HEK293T (cell line): Measurements from ENCODE around the gene BGLAP.

Source experiments
- CTCF ChIA-PET: fragments of 350-600 bp; formaldehyde crosslinking; extraction: SDS; loops from one replicate; lab custom pipeline; 2021; ENCODE audit warnings: antibody characterized with exemption, inconsistent platforms; lab: Yijun Ruan, JAX
- POLR2A ChIA-PET: fragments of 350-600 bp; formaldehyde crosslinking; extraction: SDS; loops from one replicate; lab custom pipeline; 2020; ENCODE audit warnings: antibody characterized with exemption, inconsistent platforms; lab: Yijun Ruan, JAX
- DNase-seq: peaks from one replicate; pipeline ENCODE4 v3.0.0; 2012; ENCODE audit warnings: mixed read lengths; ENCODE audit errors: extremely low spot score
- ARNT ChIP-seq: fragments of 450-650 bp; IDR thresholded peaks from 2 replicates; pipeline ENCODE4 v1.6.1; 2017; ENCODE audit warnings: mild to moderate bottlenecking
- BHLHE40 ChIP-seq: fragments of 450-650 bp; IDR thresholded peaks from 2 replicates; pipeline ENCODE4 v1.6.1; 2016; ENCODE audit warnings: mild to moderate bottlenecking, moderate library complexity, borderline replicate concordance
- CTBP1 ChIP-seq: fragments of 450-650 bp; IDR thresholded peaks from 2 replicates; pipeline ENCODE4 v1.6.1; 2016; ENCODE audit warnings: borderline replicate concordance
- ELF4 ChIP-seq: fragments of 450-650 bp; IDR thresholded peaks from 2 replicates; pipeline ENCODE4 v1.6.1; 2017; ENCODE audit warnings: antibody characterized with exemption
- FOXA1 ChIP-seq: fragments of 450-650 bp; IDR thresholded peaks from 2 replicates; pipeline ENCODE4 v1.6.1; 2016; ENCODE audit warnings: mild to moderate bottlenecking
- FOXK2 ChIP-seq: fragments of 450-650 bp; IDR thresholded peaks from 2 replicates; pipeline ENCODE4 v1.6.1; 2016; ENCODE audit warnings: mild to moderate bottlenecking
- FOXM1 ChIP-seq: fragments of 450-650 bp; IDR thresholded peaks from 2 replicates; pipeline ENCODE4 v1.6.1; 2017; ENCODE audit warnings: mild to moderate bottlenecking, borderline replicate concordance
- HDGF ChIP-seq: fragments of 450-650 bp; IDR thresholded peaks from 2 replicates; pipeline ENCODE4 v1.6.1; 2017; ENCODE audit warnings: antibody characterized with exemption, borderline replicate concordance
- L3MBTL2 ChIP-seq: fragments of 450-650 bp; conservative IDR thresholded peaks from 2 replicates; pipeline ENCODE4 v1.6.1; 2016; ENCODE audit warnings: mild to moderate bottlenecking
- LEF1 ChIP-seq: fragments of 450-650 bp; IDR thresholded peaks from 2 replicates; pipeline ENCODE4 v1.6.1; 2017; ENCODE audit warnings: mild to moderate bottlenecking, borderline replicate concordance
- NFRKB ChIP-seq: fragments of 450-650 bp; IDR thresholded peaks from 2 replicates; pipeline ENCODE4 v1.6.1; 2016; ENCODE audit warnings: mild to moderate bottlenecking, moderate library complexity
- SP1 ChIP-seq: fragments of 450-650 bp; IDR thresholded peaks from 2 replicates; pipeline ENCODE4 v1.6.1; 2017
- SUZ12 ChIP-seq: fragments of 450-650 bp; IDR thresholded peaks from 2 replicates; pipeline ENCODE4 v1.6.1; 2016; ENCODE audit warnings: mild to moderate bottlenecking
- TARDBP ChIP-seq: fragments of 450-650 bp; IDR thresholded peaks from 2 replicates; pipeline ENCODE4 v1.6.1; 2016
- ZNF384 ChIP-seq: fragments of 450-650 bp; IDR thresholded peaks from 2 replicates; pipeline ENCODE4 v1.6.1; 2016
- TF ChIP-seq, protein P1 (sequence below): fragments of 450-650 bp; IDR thresholded peaks from 2 replicates; pipeline ENCODE4 v1.6.1; 2016

Gene BGLAP

DNA sequence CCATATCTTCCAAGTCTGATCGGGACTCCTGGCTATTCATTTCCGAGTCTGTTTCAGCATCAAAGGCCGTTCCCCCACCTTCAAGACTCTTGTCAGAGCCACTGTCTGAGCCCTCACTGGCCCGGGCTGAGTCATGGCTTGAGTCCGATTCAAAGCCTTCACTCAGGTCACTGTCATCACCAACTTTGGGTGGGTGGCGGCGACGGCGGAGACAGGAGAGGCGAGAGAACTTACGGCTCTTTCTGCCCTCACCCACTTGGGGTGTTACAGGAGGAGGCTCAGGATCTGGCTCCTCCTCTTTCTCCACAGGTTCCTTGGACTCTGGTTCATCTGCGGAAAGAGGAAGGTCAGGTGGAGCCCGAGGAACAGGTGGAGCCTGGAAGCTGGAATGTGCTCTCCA, 24.1 kb downstream of the BGLAP start:
- ChIA-PET POLR2A (no interaction called here), CTCF (no interaction called here)
- DNase-seq, result no peak
- TF ChIP-seq HDGF (no peak), FOXK2 (no peak), FOXM1 (no peak), NFRKB (no peak), SUZ12 (no peak), ELF4 (no peak), SP1 (no peak), FOXA1 (no peak), L3MBTL2 (no peak), TARDBP (no peak), BHLHE40 (no peak), CTBP1 (no peak)
- TF ChIP-seq, protein P1, sequence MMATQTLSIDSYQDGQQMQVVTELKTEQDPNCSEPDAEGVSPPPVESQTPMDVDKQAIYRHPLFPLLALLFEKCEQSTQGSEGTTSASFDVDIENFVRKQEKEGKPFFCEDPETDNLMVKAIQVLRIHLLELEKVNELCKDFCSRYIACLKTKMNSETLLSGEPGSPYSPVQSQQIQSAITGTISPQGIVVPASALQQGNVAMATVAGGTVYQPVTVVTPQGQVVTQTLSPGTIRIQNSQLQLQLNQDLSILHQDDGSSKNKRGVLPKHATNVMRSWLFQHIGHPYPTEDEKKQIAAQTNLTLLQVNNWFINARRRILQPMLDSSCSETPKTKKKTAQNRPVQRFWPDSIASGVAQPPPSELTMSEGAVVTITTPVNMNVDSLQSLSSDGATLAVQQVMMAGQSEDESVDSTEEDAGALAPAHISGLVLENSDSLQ, result no peak

DNA sequence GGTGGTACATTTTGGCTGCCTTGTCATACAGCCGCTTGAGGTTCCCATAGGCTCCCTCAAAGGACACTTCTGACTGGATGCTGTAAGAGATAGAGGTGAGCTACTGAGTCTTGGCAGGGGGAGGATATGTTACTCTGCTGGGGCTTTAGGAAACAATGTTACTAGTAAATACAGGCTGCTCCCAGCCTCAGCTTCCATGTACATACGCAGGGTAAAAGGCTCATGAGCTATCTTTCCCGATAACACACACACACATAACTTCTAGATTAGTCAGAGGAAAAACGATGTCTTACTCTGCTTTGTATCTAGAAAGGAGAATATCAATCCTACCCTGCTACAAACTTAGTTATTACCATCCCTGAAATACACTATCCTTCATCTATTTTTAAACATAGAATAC, 26.4 kb downstream of the BGLAP start:
- ChIA-PET CTCF (no interaction called here), POLR2A (interaction anchor here (1.5 to 1.8 kb wide), 2 partner anchors 15 to 22 kb away, joined by 5 to 9 read pairs; partner anchors contain the start of gene SMG5)
- no peak for DNase-seq
- TF ChIP-seq HDGF, result no peak
- no peak for TF ChIP-seq FOXA1
- TF ChIP-seq LEF1, result no peak
- no peak for TF ChIP-seq SUZ12
- no peak for TF ChIP-seq L3MBTL2
- no peak for TF ChIP-seq SP1
- no peak for TF ChIP-seq FOXM1
- TF ChIP-seq TARDBP, result no peak
- no peak for TF ChIP-seq ARNT
- no peak for TF ChIP-seq ZNF384
- no peak for TF ChIP-seq BHLHE40
- TF ChIP-seq CTBP1, result no peak
- TF ChIP-seq FOXK2, result no peak
- TF ChIP-seq, protein P1, result no peak
- no peak for TF ChIP-seq NFRKB
- no peak for TF ChIP-seq ELF4

DNA sequence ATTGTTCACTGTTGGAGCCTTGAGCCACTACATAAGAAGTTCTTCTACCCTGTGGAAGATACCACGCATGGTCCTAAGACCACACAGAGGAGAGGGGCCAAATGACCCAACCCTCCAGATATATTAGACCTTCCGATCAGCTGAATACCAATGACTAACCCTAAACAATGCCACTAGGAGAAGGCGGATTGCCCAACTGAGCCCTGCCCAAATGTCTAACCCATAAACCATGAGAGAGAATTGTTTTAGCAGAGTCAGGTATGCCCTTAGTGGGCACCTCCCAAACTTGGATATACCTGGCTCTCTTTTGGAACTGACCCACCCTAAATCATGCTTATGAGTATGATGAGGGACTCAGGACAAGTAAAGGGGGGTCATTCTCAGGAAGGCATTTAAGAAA, 28.3 kb downstream of the BGLAP start:
- TF ChIP-seq TARDBP (no peak), ELF4 (no peak), BHLHE40 (no peak), HDGF (no peak), FOXM1 (no peak), CTBP1 (no peak), NFRKB (no peak), FOXK2 (no peak), SP1 (no peak), SUZ12 (no peak), FOXA1 (no peak), ZNF384 (no peak), L3MBTL2 (no peak)
- TF ChIP-seq, protein P1, result no peak
- ChIA-PET CTCF (interaction anchor here (0.9 kb wide), 1 partner anchor 89 kb away, joined by 3 read pairs; no protein-coding TSS in a partner anchor), POLR2A (interaction anchor here (5.0 kb wide), 1 partner anchor 12 kb away, joined by 34 read pairs; the partner anchor contains the start of genes SMG5 and TMEM79)
- no peak for DNase-seq

DNA sequence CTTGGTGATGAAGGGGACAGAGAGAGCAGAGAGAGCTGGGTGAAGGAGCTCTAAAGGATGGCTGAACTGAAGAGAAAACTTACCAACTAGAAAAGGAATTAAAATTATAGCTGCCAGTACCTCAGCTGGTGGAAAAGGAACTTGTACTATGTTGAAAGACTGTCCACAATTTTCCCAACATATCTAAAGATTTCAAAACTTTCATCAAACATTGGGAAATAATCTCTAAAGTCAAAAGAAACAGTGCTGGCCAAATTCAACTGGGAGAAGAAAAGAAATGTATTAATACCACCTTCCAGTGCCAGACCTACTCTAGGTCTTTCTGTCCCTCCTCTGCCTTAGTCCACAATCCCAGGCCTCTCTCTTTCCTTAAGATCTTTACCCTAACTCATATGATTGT, 34.5 kb downstream of the BGLAP start:
- POLR2A ChIA-PET, result no interaction called here
- DNase-seq, result no peak
- TF ChIP-seq ARNT (no peak), CTBP1 (no peak), SP1 (no peak), FOXK2 (no peak), L3MBTL2 (no peak), TARDBP (no peak), BHLHE40 (no peak), FOXA1 (no peak), SUZ12 (no peak), ZNF384 (no peak), HDGF (no peak), FOXM1 (no peak), NFRKB (no peak), ELF4 (no peak), LEF1 (no peak)
- TF ChIP-seq, protein P1, result no peak
- CTCF ChIA-PET, result no interaction called here

DNA sequence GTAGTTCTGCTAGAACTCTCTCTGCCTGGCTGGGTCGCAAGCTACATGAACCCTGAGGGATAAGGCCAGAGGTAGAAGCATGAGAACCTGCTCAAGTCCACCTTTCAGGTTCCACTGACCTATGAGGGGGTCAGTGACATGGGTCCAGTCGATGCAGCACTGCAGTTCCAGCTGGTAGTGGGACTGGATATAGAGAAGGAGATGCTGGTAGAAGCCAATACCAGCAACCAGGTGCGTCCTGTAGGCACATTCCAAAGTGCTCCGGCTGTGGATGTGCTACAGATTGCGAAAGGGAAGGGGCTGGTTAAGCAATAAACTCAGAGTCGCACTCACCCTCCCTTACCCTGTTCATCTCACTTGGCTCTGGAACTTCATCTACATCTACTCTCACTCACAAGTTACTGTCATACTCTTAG, 35.0 kb downstream of the BGLAP start:
- POLR2A ChIA-PET, result no interaction called here
- CTCF ChIA-PET, result no interaction called here
- TF ChIP-seq FOXM1 (no peak), LEF1 (no peak), BHLHE40 (no peak), SUZ12 (no peak), ZNF384 (no peak), L3MBTL2 (no peak), TARDBP (no peak), HDGF (no peak), CTBP1 (no peak), ELF4 (no peak), SP1 (no peak), ARNT (no peak), NFRKB (no peak), FOXK2 (no peak), FOXA1 (no peak)
- TF ChIP-seq, protein P1, result no peak
- DNase-seq, result no peak
